Coronary artery (tissue), 2 donors: ENCODE results near the gene SMOC2.

ENCODE experiments used
- DNase-seq: peaks from one replicate; pipeline ENCODE4 v3.0.0-alpha.2; 2017; ENCODE audit warnings: low spot score
- H3K27ac ChIP-seq, 2 donors: fragments of 200-600 bp; sonication (generic); one replicate each; pipeline ENCODE4 v1.5.1; 2016 to 2019
- H3K4me3 ChIP-seq: fragments of 200-600 bp; sonication (generic); 2 replicates; pipeline ENCODE4 v1.5.1; 2016; ENCODE audit warnings: mild to moderate bottlenecking, moderate library complexity
- TF ChIP-seq, protein P1 (sequence below): fragments of 200-600 bp; sonication (generic); IDR thresholded peaks from one replicate; pipeline ENCODE4 v1.5.1; 2019; ENCODE audit warnings: antibody characterized with exemption

SMOC2 gene

DNA sequence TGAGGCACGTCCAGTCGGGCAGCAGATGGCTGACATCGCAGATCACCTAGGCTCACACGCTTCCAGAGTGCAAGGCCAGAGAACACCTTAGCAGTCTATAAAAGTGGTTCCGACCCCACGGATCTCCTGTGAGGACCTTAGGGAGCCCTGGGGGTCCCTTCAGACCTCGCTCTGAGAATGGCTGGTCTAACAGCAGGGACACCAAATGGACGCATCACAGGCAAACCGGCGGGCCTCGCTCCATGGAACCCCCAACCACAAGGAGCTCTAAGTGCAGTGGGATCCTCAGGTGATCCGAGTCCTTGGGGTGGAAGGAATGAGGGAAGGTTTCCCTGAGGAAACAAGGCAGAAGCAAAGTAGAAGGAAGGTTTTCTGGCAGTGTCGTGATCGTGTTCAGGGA is 135.4 kb downstream of the SMOC2 start:
- Histone ChIP-seq H3K27ac (no peak overlapping the region), H3K4me3 (no peak overlapping the region)
- TF ChIP-seq, protein P1, sequence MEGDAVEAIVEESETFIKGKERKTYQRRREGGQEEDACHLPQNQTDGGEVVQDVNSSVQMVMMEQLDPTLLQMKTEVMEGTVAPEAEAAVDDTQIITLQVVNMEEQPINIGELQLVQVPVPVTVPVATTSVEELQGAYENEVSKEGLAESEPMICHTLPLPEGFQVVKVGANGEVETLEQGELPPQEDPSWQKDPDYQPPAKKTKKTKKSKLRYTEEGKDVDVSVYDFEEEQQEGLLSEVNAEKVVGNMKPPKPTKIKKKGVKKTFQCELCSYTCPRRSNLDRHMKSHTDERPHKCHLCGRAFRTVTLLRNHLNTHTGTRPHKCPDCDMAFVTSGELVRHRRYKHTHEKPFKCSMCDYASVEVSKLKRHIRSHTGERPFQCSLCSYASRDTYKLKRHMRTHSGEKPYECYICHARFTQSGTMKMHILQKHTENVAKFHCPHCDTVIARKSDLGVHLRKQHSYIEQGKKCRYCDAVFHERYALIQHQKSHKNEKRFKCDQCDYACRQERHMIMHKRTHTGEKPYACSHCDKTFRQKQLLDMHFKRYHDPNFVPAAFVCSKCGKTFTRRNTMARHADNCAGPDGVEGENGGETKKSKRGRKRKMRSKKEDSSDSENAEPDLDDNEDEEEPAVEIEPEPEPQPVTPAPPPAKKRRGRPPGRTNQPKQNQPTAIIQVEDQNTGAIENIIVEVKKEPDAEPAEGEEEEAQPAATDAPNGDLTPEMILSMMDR: no peak
- DNase-seq: no peak

DNA sequence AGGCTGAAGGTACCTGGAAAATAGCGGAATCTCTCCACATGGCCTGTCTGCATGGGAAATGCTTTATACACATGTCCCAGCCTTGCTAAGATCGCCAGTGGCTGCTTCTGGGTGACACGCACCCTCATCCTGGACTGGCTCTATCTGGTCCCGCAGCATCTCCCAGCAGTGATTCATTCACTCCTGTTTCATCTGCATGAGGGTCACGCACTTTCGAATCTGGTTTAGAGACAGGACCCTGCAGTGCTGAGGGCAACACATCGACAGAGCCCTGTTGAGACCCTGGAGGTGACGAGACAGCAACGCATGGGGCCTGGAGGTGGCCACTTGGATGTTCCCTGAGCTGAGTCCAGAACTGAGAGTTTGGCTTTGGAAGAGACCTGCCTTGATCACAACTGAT is 136.5 kb downstream of the SMOC2 start:
- no peak overlapping the region for H3K4me3 ChIP-seq
- peak; percentile 49 for DNase-seq

GRCh38 chr6:168578036-168578435 is 137.1 kb downstream of the SMOC2 start:
- DNase-seq: peak; percentile 69
- H3K27ac ChIP-seq: no peak overlapping the region
- TF ChIP-seq, protein P1: no peak

More for the DNA sequence above, 136.5 kb downstream of the SMOC2 start:
- H3K27ac ChIP-seq: no peak overlapping the region
- TF ChIP-seq, protein P1: no peak

DNA sequence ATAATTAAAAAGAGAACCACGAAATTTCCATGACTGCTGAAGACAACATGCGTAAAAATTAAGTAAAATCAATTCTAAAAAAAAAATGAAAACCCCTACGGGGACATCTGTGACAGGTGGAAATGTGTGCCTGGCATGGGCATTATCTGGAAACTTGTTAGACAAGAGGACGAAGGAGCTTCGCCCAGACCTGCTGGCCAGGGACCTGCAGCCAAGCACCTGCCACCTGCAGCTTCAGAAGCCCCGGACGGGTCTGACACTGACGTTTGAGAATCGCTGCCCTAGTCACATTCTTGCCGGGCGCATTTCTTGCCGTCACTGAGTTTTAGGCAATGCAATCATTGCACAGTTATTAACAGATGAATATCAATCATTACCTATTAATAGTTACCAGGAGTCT is 140.3 kb downstream of the SMOC2 start:
- peak; percentile 50 for DNase-seq
- TF ChIP-seq, protein P1: no peak
- Histone ChIP-seq H3K4me3 (no peak overlapping the region), H3K27ac (no peak overlapping the region)

More at GRCh38 chr6:168578036-168578435, 137.1 kb downstream of the SMOC2 start:
- H3K4me3 ChIP-seq: no peak overlapping the region

DNA sequence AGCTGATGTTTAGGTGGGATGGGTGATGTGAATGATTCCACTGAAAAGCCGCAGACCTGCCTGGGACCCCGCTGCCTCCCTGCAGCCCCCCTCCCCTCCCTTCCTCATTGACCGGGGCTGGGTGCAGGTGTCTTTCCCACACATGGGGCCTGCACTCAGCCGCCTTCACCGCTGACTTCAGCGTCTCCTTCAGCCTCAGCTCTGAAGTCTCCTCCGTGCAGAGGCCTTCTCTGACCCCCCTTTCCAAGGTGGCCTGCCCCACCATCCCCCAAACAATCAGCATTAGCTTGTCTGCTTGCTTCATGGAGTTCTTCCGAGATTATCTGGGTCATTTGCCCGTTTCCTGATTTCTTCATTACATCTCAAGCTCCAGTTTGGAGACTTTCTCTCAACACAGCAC is 140.7 kb downstream of the SMOC2 start:
- no peak for DNase-seq
- TF ChIP-seq, protein P1: no peak
- no peak overlapping the region for H3K27ac ChIP-seq
- no peak overlapping the region for H3K4me3 ChIP-seq

DNA sequence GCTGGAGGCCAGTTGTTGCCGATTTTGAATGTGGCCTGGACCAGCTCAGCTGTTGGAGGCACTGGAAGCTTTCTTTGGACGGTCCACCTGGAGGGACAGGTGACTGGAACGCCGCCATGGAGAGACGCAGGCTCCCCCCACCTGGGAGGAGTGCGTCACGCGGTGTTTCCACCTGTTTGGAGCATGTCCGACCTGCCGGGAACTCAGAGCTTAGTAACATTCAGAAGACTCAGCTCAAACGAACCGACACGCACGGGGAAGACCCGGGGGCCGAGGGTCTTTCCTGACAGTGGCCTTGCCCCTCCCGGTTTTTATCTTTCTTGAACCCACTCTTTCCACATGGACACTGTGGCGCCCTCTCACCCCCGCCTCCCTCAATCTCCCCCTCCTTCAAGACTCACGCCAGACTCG is 141.6 kb downstream of the SMOC2 start:
- H3K27ac ChIP-seq: no peak overlapping the region
- DNase-seq: peak; percentile 47
- TF ChIP-seq, protein P1: no peak
- H3K4me3 ChIP-seq: no peak overlapping the region

GRCh38 chr6:168583126-168583525 is 142.1 kb downstream of the SMOC2 start:
- TF ChIP-seq, protein P1: no peak
- Histone ChIP-seq H3K27ac (no peak overlapping the region), H3K4me3 (no peak overlapping the region)
- peak; percentile 47 for DNase-seq
